ENCODE data around the gene RGS16. TPM values are rescaled to one million over a fixed set of nuclear protein-coding genes. Genes with fewer than 3 reads are reported as not detected.

The RGS16 gene
- total RNA-seq, 1 experiment from 2014 or later: 6.5 TPM

GRCh38 chr1:182608845-182609610 is 4.8 kb upstream of the RGS16 start:
- no TSS peak for BruUV-seq (replicated peaks)

More at GRCh38 chr1:182608845-182609610, 4.8 kb upstream of the RGS16 start:
- DNase-seq (ENCODE audit: low read depth, low spot score) (no peak), ATAC-seq (no peak)
- Histone ChIP-seq H3K9ac (ENCODE audit: low read length) (no peak overlapping the region), H3K9me3 (ENCODE audit: control insufficient read depth in 1 of 2, insufficient read depth in 1 of 2, low read depth in 1 of 2, low read length in 2 of 2) (no peaks in the 10 kb centered on the region), H4K20me1 (ENCODE audit: insufficient read depth) (no peaks in the 10 kb centered on the region), H2AFZ (ENCODE audit: low read depth, low read length, poor library complexity, severe bottlenecking) (no peak overlapping the region), H3K9me2 (ENCODE audit: insufficient read depth) (no peaks in the 10 kb centered on the region), H3K27me3 (ENCODE audit: insufficient read depth, low read length) (no peaks in the 10 kb centered on the region), H3K79me2 (ENCODE audit: insufficient read depth, low read length) (no peaks in the 10 kb centered on the region), H3K27ac (ENCODE audit: low read depth, low read length) (no peak overlapping the region), H3K36me3 (ENCODE audit: control insufficient read depth in 1 of 2, insufficient read depth in 2 of 2, low read length in 2 of 2) (no peaks in the 10 kb centered on the region), H3K4me2 (ENCODE audit: low read length) (no peak overlapping the region), H3K4me3 (replicated peaks in 1 of 2; ENCODE audit: low read depth in 1 of 2, low read length in 2 of 2) (no peak overlapping the region), H3K4me1 (ENCODE audit: control insufficient read depth in 1 of 2, insufficient read depth in 2 of 2, low read length in 2 of 2) (peaks cover 0 to 8% of the 10 kb centered on the region in 2 experiments; a peak in 2 of 4 replicates)
- ChIA-PET CTCF (interaction anchor here (17.3 kb wide), 1 partner anchor 176 kb away, joined by 412 read pairs; the partner anchor contains the start of gene NPL), POLR2A (no interaction called here), RAD21 (ENCODE audit: low non-redundant PET in 1 of 2, low total read pairs in 2 of 2, uncharacterized antibody in 2 of 2, unreplicated experiment in 2 of 2) (no interaction called here)
- no peak for TF ChIP-seq ZNF274 (IDR thresholded peaks at IDR 0.05; ENCODE audit: low read depth, low read length)
- no peak for TF ChIP-seq SRF (IDR thresholded peaks at IDR 0.05; ENCODE audit: low read depth)
- no peak for TF ChIP-seq SP1 (IDR thresholded peaks at IDR 0.05; ENCODE audit: low read depth)
- TF ChIP-seq REST (IDR thresholded peaks at IDR 0.05; ENCODE audit: low read depth): no peak
- no peak for TF ChIP-seq SIN3A (IDR thresholded peaks at IDR 0.05; ENCODE audit: low read depth)
- TF ChIP-seq CTCF (IDR thresholded peaks at IDR 0.05 in 2 of 3, conservative IDR thresholded peaks at IDR 0.05 in 1 of 3; ENCODE audit: borderline replicate concordance in 1 of 3, insufficient read depth in 1 of 3, low read depth in 2 of 3, low read length in 2 of 3): no peak
- TF ChIP-seq POLR2A (IDR thresholded peaks at IDR 0.05; ENCODE audit: borderline replicate concordance, extremely low read depth, insufficient read depth, insufficient read length): no peak
- no peak for TF ChIP-seq TCF7L2 (IDR thresholded peaks at IDR 0.05; ENCODE audit: borderline replicate concordance, extremely low read depth, insufficient read depth, insufficient read length)
- intact Hi-C loops (cut with micrococcal nuclease): no loop called here

Data from HCT116 (cell line).